K562 (cell line): ENCODE data around the gene CELSR2. TPM values are rescaled to one million over a fixed set of nuclear protein-coding genes. Genes with fewer than 3 reads are reported as not detected.
A peak's percentile ranks its signal among the peaks of the same experiment; 100 is the strongest.

Experiments used
- ATAC-seq: fragments of 200-7000 bp; cut with Tn5 transposase; 3 replicates; pipeline ENCODE4 v1.9.1; 2020; ENCODE audit warnings: moderate library complexity
- BruUV-seq: library from RNA; stranded (reverse); fragments of 400-500 nt; replicated peaks from 2 replicates; lab custom pipeline; 2021; lab: Mats Ljungman, UMichigan
- CTCF ChIA-PET: fragments of 300-600 bp; formaldehyde crosslinking; extraction: SDS; loops from one replicate; lab custom pipeline; 2021; ENCODE audit warnings: low intra/inter-chr PET ratio; lab: Yijun Ruan, JAX
- POLR2A ChIA-PET: fragments of 300-600, 350-650 bp; sonication (Branson Sonifier 250); formaldehyde crosslinking; extraction: SDS; loops from one replicate; lab custom pipeline; 2021; ENCODE audit warnings: antibody characterized with exemption, inconsistent platforms; lab: Yijun Ruan, JAX
- DNase-seq, 4 experiments: peaks; one replicate each; pipeline versions ENCODE4 v3.0.0 to v3.0.0-alpha.2; 2011 to 2018; ENCODE audit warnings: low spot score in 3 of 4, mixed read lengths in 3 of 4; ENCODE audit errors: extremely low read depth in 1 of 4
- FAIRE-seq: peaks from 2 replicates; lab custom pipeline; 2011; peaks lifted over from hg19 to GRCh38; lab: Jason Lieb, UNC
- H2AFZ ChIP-seq: 2 replicates; pipeline ENCODE4 v1.6.0; 2011; ENCODE audit warnings: low read depth, low read length, control low read depth, inconsistent platforms
- H3K27ac ChIP-seq: fragments of 200-600 bp; 3 replicates; pipeline ENCODE4 v1.8.0; 2011; ENCODE audit warnings: low read depth, mild to moderate bottlenecking, control low read depth, inconsistent platforms, low read length, moderate library complexity, mixed read lengths; ENCODE audit errors: extremely low read depth
- H3K27me3 ChIP-seq, 2 experiments: fragments of 300-600 bp in 1 of 2; 2 replicates in 1 of 2; 3 replicates in 1 of 2; pipeline versions ENCODE4 v1.6.0 to v1.8.0; 2011; ENCODE audit warnings: inconsistent platforms in 2 of 2, low read length in 2 of 2, mild to moderate bottlenecking in 1 of 2, mixed read lengths in 1 of 2, moderate library complexity in 1 of 2; ENCODE audit not compliant: control insufficient read depth in 2 of 2, insufficient read depth in 2 of 2
- H3K36me3 ChIP-seq: fragments of 300-600 bp; 3 replicates; pipeline ENCODE4 v1.8.0; 2011; ENCODE audit warnings: mild to moderate bottlenecking, low read length, inconsistent platforms; ENCODE audit not compliant: control insufficient read depth, insufficient read depth
- H3K4me1 ChIP-seq, 2 experiments: fragments of 200-600 bp in 1 of 2; replicated peaks in 1 of 2; 2 replicates in 1 of 2; 3 replicates in 1 of 2; pipeline versions ENCODE4 v1.5.1 to v1.8.0; 2011; ENCODE audit warnings: inconsistent platforms in 2 of 2, low read length in 2 of 2, mild to moderate bottlenecking in 1 of 2, mixed read lengths in 1 of 2, moderate library complexity in 1 of 2; ENCODE audit not compliant: control insufficient read depth in 2 of 2, insufficient read depth in 2 of 2
- H3K4me2 ChIP-seq: 2 replicates; pipeline ENCODE4 v1.6.1; 2011; ENCODE audit warnings: low read length, control low read depth, inconsistent platforms, mixed read lengths; ENCODE audit not compliant: insufficient read depth
- H3K4me3 ChIP-seq: fragments of 200-600 bp; sonication (generic), shearing (Covaris generic); 2 replicates; pipeline ENCODE4 v1.5.1; 2016; ENCODE audit warnings: control low read depth, inconsistent platforms
- H3K79me2 ChIP-seq: fragments of 200-600 bp; 3 replicates; pipeline ENCODE4 v1.8.0; 2011; ENCODE audit warnings: low read length, inconsistent platforms; ENCODE audit not compliant: control insufficient read depth, insufficient read depth
- H3K9ac ChIP-seq, 2 experiments: 2 replicates each; pipeline versions ENCODE4 v1.6.0 to v1.6.1; 2011; ENCODE audit warnings: low read depth in 2 of 2, low read length in 2 of 2, control low read depth in 1 of 2, inconsistent platforms in 1 of 2, mild to moderate bottlenecking in 1 of 2, mixed read lengths in 1 of 2; ENCODE audit not compliant: insufficient read depth in 1 of 2
- H3K9me1 ChIP-seq: one replicate; pipeline ENCODE4 v1.6.0; 2011; ENCODE audit warnings: inconsistent platforms, mild to moderate bottlenecking, low read length, moderate library complexity; ENCODE audit not compliant: control insufficient read depth, insufficient read depth
- H3K9me3 ChIP-seq: replicated peaks from 2 replicates; pipeline ENCODE4 v1.5.1; 2011; ENCODE audit warnings: low read depth, low read length, inconsistent platforms; ENCODE audit not compliant: control insufficient read depth, insufficient read depth
- H4K20me1 ChIP-seq: replicated peaks from 2 replicates; pipeline ENCODE4 v1.6.1; 2011; ENCODE audit warnings: low read length, inconsistent platforms, mixed read lengths; ENCODE audit not compliant: control insufficient read depth, insufficient read depth
- AFF1 ChIP-seq, 2 experiments: fragments of 450-650 bp; IDR thresholded peaks; 2 replicates each; pipeline ENCODE4 v1.6.1; 2018; ENCODE audit warnings: mild to moderate bottlenecking in 2 of 2, low read depth in 1 of 2; ENCODE audit not compliant: partially characterized antibody in 2 of 2
- DDX20 ChIP-seq: fragments of 450-650 bp; IDR thresholded peaks from 2 replicates; pipeline ENCODE4 v1.6.1; 2016; ENCODE audit warnings: missing genetic modification characterization, low read depth, mild to moderate bottlenecking, missing compliant biosample characterization, moderate library complexity
- DPF2 ChIP-seq: fragments of 450-650 bp; IDR thresholded peaks from 2 replicates; pipeline ENCODE4 v1.6.1; 2016
- GABPA ChIP-seq: fragments of 200-800 bp; sonication (Bioruptor generic); conservative IDR thresholded peaks from 2 replicates; pipeline ENCODE4 v1.6.1; 2016; ENCODE audit warnings: low read depth, missing genetic modification characterization, missing compliant biosample characterization
- HMBOX1 ChIP-seq: sonication (generic); IDR thresholded peaks from 2 replicates; pipeline ENCODE4 v1.6.1; 2016
- PCBP2 ChIP-seq: fragments of 200-400 bp; formaldehyde crosslinking; IDR thresholded peaks from 2 replicates; pipeline ENCODE4 v1.6.1; 2018; ENCODE audit warnings: low read length, low read depth, mild to moderate bottlenecking, moderate library complexity; ENCODE audit not compliant: poor library complexity, severe bottlenecking
- RFX7 ChIP-seq: fragments of 250-450 bp; sonication (Bioruptor Pico); IDR thresholded peaks from 2 replicates; pipeline ENCODE4 v1.5.1; 2021; ENCODE audit warnings: mild to moderate bottlenecking
- SMARCA4 ChIP-seq: fragments of 450-650 bp; IDR thresholded peaks from 2 replicates; pipeline ENCODE4 v1.6.1; 2016
- SMC3 ChIP-seq: conservative IDR thresholded peaks from 2 replicates; pipeline ENCODE4 v1.6.1; 2011; ENCODE audit warnings: low read depth, low read length, improper control_type of control experiment; ENCODE audit not compliant: insufficient read depth
- YY1 ChIP-seq, 3 experiments: IDR thresholded peaks; 2 replicates each; pipeline ENCODE4 v1.6.1; 2011; ENCODE audit warnings: low read length in 2 of 3, mild to moderate bottlenecking in 2 of 3, moderate library complexity in 2 of 3, borderline replicate concordance in 1 of 3, control low read depth in 1 of 3, low read depth in 1 of 3; ENCODE audit not compliant: insufficient read depth in 3 of 3, insufficient replicate concordance in 2 of 3, control insufficient read depth in 1 of 3, insufficient read length in 1 of 3; ENCODE audit errors: extremely low read depth in 1 of 3
- ZKSCAN3 ChIP-seq: fragments of 250-450 bp; sonication (Bioruptor Pico); IDR thresholded peaks from 2 replicates; pipeline ENCODE4 v1.4.0; 2020
- ZKSCAN8 ChIP-seq: fragments of 200-800 bp; sonication (Bioruptor generic); IDR thresholded peaks from 2 replicates; pipeline ENCODE4 v1.6.1; 2016; ENCODE audit warnings: missing genetic modification characterization, missing compliant biosample characterization
- ZNF431 ChIP-seq: sonication (generic); formaldehyde crosslinking; IDR thresholded peaks from 2 replicates; pipeline ENCODE4 v1.8.0; 2022; ENCODE audit warnings: mild to moderate bottlenecking, missing genetic modification reagents
- ZNF583 ChIP-seq: fragments of 250-450 bp; sonication (Bioruptor Pico); IDR thresholded peaks from 2 replicates; pipeline ENCODE4 v1.4.0; 2020
- ZSCAN29 ChIP-seq: fragments of 450-650 bp; IDR thresholded peaks from 2 replicates; pipeline ENCODE4 v1.6.1; 2017
- WGBS: fragments of 100-300 bp; shearing (Covaris generic); methylation state at CpG from one replicate; pipeline ENCODE4 v1.1.6; 2016; ENCODE audit warnings: low coverage, mixed read lengths; ENCODE audit not compliant: insufficient coverage; ENCODE audit errors: missing lambda C conversion rate; 5-methylcytosine and 5-hydroxymethylcytosine counted together
- in situ Hi-C: fragments of 300-500 bp; cut with MboI; formaldehyde crosslinking; loops from 4 replicates; pipeline ENCODE4 v1.15.0; 2018; ENCODE audit warnings: inconsistent platforms, mixed read lengths
- intact Hi-C: fragments of 100-400 bp; cut with micrococcal nuclease; formaldehyde crosslinking; loops from 2 replicates; pipeline ENCODE4 v1.14.2; 2022
- polyA plus RNA-seq, 8 experiments: library from polyadenylated mRNA; depleted of rRNA in 4 of 8; stranded (reverse) in 5 of 8; unstranded in 3 of 8; fragments of >200 nt; fragmentation: Nextera tagmentation in 2 of 8; fragmentation: Illumina TruSeq in 1 of 8; extraction: Ambion mirVana in 2 of 8; extraction: Trizol in 1 of 8; gene quantifications; 2 replicates each; pipeline versions ENCODE4 v1.2.1 to v1.2.3, GENCODE V29; 2011 to 2014; ENCODE audit warnings: inconsistent platforms in 1 of 8, missing spikeins in 1 of 8
- total RNA-seq, 7 experiments: library from RNA; depleted of rRNA in 6 of 7; stranded (reverse); fragments of >200 nt in 6 of 7; fragmentation: Illumina TruSeq in 2 of 7; extraction: Trizol in 2 of 7; gene quantifications; 2 replicates each; pipeline versions ENCODE4 v1.2.1 to v1.2.3, GENCODE V29; 2011 to 2021; ENCODE audit warnings: low replicate concordance in 1 of 7
- TF ChIP-seq, protein P1 (sequence below): fragments of 450-650 bp; formaldehyde crosslinking; conservative IDR thresholded peaks from 2 replicates; pipeline ENCODE4 v1.4.0; 2022; ENCODE audit warnings: mild to moderate bottlenecking, missing genetic modification characterization

The CELSR2 gene
- total and polyA plus RNA-seq, 9 of the 15 experiments (the other 6 are each of a cell fraction or from before 2014, with no cell fraction given): 0.31 to 21.9 (median 4.2) TPM

- no TSS peak for BruUV-seq
- FAIRE-seq (no peak), ATAC-seq (no peak), DNase-seq (peak in 1 of 4 experiments; percentile 30)
- Histone ChIP-seq H3K4me1 (peaks cover 12 to 34% of the 10 kb centered on the region in 2 experiments), H3K9ac (no peak overlapping the region; a peak in 1 of 4 replicates), H3K4me2 (peak overlapping the region; percentile 97; the same call in 1 of the 2 replicates), H3K9me1 (no peaks in the 10 kb centered on the region), H3K79me2 (peaks cover 78% of the 10 kb centered on the region), H3K27ac (peak overlapping the region; percentile 34; the same call in 1 of the 3 replicates), H3K4me3 (no peak overlapping the region), H3K27me3 (no peaks in the 10 kb centered on the region), H3K36me3 (peaks cover 50% of the 10 kb centered on the region), H2AFZ (no peak overlapping the region), H3K9me3 (0 out of 2 replicates have a peak, but pooled peaks cover 3% of the 10 kb centered on the region), H4K20me1 (0 out of 2 replicates have a peak, but pooled peaks cover 14% of the 10 kb centered on the region)
- in situ Hi-C loops: no loop called here
- ChIA-PET POLR2A (interaction anchor here (1.5 to 5.9 kb wide), 4 partner anchors 9 to 22 kb away, joined by 4 to 56 read pairs (median 14); no protein-coding TSS in a partner anchor), CTCF (no interaction called here)
- WGBS: 78% methylated on average over 4 of the region's 4 CpGs
- intact Hi-C loops: no loop called here
- TF ChIP-seq ZSCAN29 (0 out of 2 replicates have a peak, but pooled peaks have one; percentile 4), YY1 (IDR thresholded peaks at IDR 0.05; ENCODE audit: borderline replicate concordance in 1 of 3, control insufficient read depth in 1 of 3, extremely low read depth in 1 of 3, insufficient read depth in 3 of 3, insufficient read length in 1 of 3, insufficient replicate concordance in 2 of 3, low read depth in 1 of 3, low read length in 2 of 3) (no peak), ZKSCAN3 (no peak), ZNF431 (CRISPR knock-in tag) (no peak), DDX20 (no peak), DPF2 (peak; percentile 79), RFX7 (CRISPR knock-in tag) (no peak), HMBOX1 (peak; percentile 61), ZKSCAN8 (0 out of 2 replicates have a peak, but pooled peaks have one; percentile 40), AFF1 (IDR thresholded peaks at IDR 0.05; ENCODE audit: low read depth in 1 of 2, partially characterized antibody in 2 of 2) (no peak), SMC3 (no peak), SMARCA4 (peak; percentile 54; the same call in 1 of the 2 replicates), GABPA (tag) (no peak), PCBP2 (no peak), ZNF583 (CRISPR knock-in tag) (no peak)
- TF ChIP-seq, protein P1, sequence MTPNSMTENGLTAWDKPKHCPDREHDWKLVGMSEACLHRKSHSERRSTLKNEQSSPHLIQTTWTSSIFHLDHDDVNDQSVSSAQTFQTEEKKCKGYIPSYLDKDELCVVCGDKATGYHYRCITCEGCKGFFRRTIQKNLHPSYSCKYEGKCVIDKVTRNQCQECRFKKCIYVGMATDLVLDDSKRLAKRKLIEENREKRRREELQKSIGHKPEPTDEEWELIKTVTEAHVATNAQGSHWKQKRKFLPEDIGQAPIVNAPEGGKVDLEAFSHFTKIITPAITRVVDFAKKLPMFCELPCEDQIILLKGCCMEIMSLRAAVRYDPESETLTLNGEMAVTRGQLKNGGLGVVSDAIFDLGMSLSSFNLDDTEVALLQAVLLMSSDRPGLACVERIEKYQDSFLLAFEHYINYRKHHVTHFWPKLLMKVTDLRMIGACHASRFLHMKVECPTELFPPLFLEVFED (CRISPR knock-in tag): no peak
These were observed 32.7 kb upstream of the CELSR2 start for GRCh38 chr1:109216662-109217061.
